HG02571 (cell line): ENCODE data around the gene KHK.

ENCODE experiments used
- ATAC-seq: cut with Tn5 transposase; IDR thresholded peaks from one replicate; pipeline ENCODE4 v1.9.1; 2021; ENCODE audit warnings: mild to moderate bottlenecking, moderate library complexity; ENCODE audit not compliant: unreplicated experiment

The KHK gene

DNA sequence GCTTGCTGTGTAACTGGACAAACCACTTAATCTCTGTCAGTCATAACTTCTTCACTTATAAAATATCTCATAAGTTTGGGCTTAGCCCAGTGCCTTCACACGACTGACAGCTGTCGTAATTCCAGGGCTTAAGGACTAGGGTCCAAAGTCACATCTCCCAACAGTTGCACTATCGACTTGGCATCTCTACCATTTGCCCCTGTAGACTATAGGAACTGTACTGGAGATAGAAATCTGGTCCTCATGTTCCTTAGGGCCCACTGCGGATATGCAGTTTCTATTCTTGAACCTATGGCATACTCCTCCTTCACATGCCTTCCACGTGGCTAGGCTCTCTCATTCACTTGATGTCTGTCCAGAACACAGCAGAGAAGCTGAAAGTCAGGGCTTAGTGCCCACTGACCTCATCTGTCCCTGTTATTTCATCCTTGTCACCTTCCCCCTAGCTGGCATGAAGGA lies 39.7 kb downstream of the KHK start:
- no peak for ATAC-seq

DNA sequence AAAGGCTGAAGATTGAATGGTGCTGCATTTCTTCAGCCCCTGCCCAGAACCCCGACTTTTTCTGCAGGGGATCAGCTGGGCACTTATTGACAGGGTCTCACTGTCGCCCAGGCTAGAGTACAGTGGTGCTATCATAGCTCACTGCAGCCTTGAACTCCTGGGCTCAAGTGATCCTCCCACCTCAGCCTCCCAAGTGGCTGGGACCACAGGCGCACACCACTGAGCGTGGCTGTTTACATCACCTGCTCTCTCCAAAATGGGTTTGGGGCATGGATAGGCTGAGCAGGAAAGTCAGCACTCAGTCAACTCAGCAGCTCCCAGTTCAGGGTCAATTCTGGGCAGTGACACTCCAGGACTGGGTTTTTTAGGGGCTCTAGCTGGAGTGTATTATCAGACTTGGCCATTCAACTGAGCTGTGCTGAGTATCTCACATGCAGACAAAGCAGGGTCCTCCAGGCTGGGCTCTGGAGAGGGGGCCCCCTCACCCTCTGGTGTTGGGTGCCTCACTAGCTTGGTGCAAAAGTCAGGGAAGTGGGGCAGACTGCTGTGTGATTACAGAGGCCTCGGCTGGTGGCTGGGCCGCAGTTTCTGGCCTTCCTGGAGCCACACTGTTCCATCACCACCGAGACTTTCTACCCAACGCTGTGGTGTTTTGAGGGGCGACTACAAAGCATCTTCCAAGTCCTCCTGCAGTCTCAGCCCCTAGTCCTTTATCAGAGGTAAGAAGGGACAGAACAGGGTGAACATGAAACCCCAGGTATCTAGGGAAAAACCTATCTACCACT lies 41.5 kb downstream of the KHK start:
- ATAC-seq = no peak

DNA sequence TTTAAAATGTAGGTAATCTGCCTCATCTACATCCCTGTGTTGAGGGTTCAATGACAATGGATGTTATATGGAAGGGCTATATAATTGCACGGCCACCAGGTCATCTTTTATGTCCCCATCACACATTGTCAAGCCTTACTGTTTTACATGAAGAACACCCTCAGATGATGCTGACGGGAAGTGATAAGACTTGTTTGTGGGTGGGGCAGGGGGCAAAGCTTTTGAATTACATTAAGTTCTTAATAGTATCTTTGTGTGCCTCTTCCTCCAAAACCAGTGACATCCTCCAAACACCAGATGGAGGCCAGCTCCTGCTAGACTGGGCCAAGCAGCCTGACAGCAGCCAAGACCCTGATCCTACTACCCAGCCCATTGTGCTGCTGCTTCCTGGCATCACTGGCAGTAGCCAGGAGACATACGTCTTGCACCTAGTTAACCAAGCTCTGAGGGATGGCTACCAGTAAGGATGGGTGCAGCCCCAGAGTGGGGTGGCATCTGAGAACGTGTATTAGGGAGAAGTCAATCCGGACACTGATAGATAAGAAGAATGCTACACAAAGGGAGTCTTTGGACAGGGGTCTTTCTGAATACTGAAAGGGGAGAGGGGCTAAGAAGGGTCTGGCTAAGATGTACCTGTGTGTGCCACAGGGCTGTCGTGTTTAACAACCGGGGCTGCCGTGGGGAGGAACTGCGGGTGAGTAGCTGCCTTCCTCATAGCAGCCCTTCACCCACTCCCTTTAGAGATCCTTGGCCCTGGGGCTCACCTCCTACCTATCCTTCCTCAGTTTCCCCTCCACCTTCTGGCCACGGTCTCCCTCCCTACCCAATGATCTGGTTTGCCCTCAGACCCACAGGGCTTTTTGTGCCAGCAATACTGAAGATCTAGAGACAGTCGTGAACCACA lies 42.3 kb downstream of the KHK start:
- no peak for ATAC-seq

DNA sequence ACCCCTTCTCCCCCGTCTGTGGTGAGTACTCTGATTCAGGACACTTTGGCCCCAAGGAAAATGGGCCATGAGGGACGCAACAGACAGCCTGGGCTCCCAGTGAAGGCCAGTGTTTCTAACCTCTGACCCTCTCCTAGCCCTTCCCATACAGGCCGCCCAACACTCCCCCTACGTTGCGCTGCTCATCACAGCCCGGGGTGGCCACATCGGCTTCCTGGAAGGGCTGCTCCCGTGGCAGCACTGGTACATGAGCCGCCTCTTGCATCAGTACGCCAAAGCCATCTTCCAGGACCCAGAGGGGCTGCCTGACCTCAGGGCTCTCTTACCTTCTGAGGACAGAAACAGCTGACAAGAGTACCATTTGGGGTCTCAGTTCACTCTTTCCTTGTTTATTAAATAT lies 43.8 kb downstream of the KHK start:
- no peak for ATAC-seq

DNA sequence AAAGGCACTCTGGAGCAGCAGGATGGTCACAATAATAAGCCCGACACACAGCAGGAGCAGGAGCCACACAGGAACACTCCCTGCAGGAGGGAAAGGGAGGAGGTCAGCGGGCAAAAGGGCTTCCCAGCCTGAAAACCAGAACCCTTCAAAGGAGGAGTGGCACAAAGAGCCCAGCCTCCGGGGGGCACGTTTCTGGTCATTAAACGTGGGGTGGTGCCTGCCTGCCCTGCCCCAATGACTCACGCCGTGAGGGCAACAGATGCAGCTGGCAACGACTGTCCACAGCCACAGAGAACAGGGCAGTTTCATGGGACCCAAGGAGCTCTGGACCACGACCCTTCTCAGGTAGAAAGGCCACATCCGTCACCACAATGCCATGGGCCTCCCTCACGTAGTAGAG lies 44.9 kb downstream of the KHK start:
- ATAC-seq = no peak

DNA sequence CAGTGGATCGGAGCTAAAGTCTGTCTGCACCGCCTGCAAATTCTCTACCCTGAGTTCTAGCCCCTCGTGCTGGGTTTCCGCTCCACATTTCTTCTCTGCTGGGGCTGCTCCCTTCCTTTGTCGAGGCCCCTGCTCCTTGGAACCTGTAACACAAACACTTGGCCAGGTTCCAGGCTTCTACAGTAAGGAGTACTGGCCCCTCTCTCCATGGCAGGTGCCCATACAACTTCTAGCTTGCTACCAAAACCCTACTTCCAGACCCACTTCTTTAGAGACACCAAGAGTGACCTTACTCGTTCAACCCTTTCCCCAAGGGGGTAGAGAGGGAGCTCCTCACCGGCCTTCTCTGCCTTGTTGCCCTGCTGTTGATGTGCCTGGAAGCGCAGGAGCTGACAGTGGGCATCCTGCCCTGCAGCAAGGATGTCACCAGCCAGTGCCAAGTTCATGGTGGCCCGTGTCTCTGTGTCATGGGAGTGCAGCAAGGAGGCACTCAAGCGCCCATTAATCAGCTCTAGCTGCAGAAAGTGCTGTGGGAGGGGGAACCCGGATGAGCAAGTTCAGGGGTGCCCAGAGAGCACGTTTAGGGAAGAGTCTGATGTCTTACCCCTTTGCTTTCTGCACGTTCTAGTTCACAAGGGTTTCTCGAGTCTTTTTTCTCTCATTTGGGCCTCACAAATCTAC lies 46.8 kb downstream of the KHK start:
- ATAC-seq = no peak

DNA sequence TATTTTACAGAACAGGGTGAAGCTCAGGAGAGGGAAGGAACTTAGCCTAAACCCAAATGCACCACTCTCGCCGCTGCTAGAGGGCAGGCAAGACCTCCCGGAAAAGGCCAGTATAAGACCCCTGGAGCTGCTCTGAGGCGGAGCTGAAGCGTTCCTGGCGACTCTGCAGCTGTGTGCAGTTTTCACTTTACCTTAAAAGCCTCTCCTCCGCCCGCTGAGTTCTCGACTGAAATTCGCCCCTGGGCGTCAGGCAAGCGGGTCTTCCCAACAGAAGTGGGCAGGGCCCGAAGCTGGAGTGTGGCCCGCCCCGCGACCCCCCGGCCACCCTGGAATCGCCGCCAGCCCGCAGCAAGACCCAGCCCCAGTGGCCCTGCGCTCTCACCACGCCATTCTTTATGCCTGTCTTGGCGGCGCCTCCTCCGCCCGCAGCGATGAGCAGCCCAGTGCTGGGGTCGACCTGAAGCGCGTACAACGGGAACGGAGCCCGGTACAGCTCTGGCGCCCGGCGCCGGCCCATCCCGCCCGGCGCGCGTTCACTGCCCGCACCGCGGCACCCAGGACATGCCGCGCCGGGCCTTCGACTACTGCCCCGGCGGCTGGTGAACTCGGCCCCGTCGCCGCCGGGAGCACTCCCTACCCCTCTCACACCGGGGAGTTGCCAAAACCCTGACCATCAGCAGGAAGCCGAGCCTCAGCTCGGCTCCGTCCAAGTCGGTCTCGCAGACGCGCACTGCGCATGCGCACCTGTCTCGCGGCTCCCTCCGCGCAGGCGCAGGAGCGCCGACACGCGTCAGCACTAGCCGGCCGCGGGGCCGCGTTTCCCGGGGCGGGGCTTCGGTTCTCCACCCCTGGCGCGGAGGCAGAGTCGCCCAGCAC lies 47.6 kb downstream of the KHK start, which contains the start of gene PREB:
PREB (minus strand) TSS at position 732 of the 876 bp plus-strand sequence; CDS start at position 517, 215 bp downstream.
- peak; percentile 86 for ATAC-seq

DNA sequence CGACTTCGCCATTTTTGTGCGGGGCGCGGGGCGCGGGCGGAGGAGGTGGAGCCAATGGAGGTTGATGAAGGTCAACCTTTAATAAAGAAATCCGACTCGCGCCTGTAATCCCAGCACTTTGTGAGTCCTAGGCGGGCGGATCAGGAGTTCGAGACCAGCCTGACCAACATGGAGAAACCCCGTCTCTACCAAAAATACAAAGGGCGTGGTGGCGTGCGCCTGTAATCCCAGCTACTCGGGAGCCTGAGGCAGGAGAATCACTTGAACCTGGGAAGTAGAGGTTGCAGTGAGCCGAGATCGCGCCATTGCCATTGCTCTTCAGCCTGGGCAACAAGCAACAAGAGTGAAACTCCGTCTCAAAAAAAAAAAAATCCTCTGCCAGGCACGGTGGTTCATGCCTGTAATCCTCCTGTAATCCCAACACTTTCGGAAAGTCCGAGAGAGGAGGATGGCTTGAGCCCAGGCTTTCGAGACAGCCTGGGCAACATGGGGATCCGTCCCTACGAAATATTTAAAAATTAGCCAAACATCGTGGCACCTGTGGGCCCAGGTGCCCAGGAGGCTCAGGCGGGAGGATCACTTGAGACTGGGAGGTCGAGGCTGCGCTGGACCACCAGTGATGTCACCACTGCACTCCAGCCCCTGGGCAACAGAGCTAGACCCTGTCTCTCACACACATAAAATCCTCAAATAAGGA lies 48.4 kb downstream of the KHK start:
- no peak for ATAC-seq

DNA sequence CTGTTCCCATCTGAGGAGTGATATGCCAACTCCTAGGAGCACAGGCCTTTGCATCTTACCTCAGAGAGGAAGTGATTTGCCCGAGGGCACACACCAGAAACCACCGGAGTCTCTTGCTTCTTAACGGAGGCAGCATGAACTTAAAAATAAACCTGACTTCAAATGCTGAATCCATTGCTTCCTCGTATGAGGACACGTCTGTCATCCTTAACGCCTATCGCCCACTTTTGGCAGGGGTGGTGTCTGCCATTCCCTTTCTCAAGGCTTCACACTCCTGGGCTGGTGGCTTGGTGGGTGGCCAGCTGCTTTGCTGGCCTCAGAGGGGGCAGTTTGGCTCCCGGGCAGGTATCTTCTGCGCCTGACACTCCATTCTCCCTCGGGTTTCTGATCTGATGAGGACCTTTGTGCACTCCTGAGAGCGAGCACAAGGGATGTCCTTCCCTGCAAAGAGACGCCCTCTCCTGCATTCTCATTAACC lies 48.9 kb downstream of the KHK start:
- no peak for ATAC-seq

DNA sequence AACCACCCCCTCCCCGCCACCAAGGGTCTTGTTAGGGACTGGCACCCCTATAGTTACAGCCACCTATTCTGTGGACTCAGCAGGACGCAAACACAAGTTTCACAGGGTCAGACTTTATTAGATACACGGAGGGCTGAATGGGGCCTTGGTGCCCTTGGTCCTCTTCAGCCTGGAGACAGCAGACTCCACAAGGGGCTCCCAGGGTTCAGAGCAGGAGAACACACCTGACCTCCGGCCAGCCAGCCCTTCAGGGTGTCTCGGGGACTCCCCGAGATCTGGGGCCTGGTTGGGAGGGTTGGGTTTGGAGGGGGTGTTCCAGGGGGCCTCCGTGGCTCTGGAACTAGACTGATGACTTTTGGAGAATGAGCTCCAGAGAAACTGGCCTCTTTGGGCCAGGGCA lies 50.2 kb downstream of the KHK start:
- no peak for ATAC-seq

DNA sequence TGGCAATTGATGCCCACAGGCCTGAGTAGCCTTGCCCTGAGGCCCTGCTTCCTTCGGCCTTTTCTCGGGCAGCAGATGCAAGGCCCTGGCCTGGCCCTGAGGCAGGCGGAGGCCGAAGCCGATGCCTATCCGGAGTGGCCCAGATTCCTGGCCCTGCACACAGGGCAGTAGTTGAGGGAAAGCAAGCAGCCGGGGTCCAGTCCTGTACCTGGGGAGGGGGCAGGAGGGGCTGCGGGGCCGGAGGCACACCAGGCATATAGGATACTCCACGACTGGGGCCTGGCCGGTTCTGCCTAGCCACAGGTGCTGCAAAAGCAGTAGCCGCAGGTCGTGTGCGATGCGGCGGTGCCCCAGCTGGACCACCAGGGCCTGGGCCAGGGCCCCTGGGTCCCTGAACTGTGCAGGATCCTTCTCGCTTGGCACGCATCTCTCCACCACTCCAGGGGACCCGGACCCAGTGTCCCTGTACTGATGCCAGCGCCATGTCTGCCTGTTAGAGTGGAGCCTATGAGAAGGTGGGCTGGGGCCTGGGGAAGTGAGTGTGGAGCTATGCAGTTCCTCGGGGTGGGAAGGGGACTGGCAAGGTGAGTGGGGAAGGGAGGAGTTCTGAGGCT lies 50.9 kb downstream of the KHK start:
- ATAC-seq = no peak

DNA sequence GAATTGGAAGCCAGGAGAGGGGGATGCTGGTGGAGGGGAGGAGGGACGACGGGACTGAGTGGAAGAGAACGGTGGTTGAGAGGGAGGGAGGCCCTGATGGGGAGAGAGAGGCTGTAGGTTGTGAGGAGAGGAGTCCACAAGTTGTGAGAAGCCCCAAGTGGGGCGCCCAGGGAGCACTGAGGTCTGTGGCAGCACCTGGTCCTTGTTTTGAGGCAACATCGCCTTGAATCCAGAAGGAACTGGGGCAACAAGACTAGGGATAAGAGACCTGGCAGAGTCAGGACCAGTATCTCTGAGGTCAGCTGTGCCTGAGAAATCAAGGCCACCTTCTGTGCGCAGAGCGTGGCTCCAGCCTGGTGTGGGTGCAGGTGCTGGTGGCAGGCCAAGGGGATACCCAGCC lies 51.5 kb downstream of the KHK start:
- ATAC-seq = no peak

DNA sequence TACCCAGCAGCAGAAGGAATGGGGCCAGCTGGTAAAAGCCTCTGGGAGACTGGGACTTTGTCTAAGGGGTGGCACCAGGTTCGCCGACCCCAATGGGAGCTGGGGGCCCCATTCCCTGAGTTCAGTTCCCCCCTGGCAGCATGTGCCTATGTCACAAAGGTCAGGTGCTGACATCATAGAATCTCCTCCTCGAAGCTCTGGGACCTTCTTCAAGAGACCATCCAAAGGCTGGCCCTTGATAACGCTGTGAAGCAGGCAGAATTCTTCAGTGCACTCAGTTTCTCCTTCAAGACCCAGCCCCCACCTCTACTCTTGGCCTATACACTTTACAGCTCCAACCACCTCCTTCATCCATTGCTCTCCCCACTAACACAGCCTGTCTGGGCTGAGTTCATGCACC lies 52.7 kb downstream of the KHK start, which contains the start of gene PRR30:
PRR30 (minus strand) TSS at position 101 of the 400 bp plus-strand sequence. CDS start 1,081 bp downstream, outside the sequence.
- ATAC-seq = no peak

DNA sequence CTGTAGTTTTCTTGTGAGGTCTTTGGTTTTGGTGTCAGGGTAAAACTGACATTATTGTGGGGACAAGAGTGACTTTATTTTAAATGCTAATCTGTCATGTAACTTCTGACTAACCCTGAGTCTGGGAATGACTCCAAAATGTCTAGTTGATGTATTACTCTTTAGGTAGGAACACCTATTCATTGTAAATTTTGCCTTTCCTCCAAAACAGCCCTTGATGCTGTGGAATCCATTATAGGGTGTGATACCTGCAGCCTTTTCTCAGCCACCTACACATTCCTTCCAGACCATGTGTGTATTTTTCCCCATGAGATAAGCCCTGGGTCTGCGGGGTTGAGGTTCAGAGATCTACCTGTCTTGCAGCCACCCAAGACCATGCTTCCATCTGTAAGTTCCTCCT lies 56.7 kb downstream of the KHK start:
- ATAC-seq = no peak

DNA sequence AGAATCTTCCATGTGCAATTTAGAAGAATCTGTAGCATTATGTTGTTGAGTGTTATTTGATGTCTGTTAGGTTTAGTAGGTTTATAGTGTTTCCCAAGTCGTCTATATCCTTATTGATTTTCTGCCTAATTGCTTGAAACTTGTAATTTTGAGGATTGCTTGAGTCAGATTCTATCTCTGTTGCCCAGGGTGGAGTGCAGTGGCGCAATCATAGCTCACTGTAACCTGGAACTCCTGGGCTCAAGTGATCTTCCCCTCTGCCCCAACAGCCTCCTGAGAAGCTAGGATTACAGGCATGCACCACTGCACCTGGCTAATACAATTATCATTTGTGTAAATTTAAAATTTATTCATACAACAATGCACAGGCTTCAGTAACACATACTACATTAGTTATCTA lies 59.1 kb downstream of the KHK start:
- ATAC-seq = no peak

DNA sequence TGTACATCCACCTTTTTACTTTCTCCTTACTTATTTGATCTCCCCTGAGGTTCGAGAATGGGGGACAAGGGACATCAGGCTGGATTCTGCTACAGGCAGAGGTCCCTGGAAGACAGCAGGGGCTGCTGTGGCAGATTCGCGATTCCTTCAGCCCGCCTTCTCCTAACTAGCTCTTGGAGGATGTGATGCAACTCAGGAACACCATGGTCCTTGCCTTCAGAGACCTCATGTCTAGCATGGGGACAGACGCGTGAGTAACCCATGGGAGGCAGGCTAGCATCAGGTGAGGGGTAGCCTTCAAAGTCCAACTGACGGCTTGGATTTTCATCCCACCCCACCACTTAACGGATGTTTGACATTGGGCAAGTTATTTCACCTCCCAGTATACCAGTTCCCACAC lies 61.4 kb downstream of the KHK start:
- ATAC-seq = no peak

DNA sequence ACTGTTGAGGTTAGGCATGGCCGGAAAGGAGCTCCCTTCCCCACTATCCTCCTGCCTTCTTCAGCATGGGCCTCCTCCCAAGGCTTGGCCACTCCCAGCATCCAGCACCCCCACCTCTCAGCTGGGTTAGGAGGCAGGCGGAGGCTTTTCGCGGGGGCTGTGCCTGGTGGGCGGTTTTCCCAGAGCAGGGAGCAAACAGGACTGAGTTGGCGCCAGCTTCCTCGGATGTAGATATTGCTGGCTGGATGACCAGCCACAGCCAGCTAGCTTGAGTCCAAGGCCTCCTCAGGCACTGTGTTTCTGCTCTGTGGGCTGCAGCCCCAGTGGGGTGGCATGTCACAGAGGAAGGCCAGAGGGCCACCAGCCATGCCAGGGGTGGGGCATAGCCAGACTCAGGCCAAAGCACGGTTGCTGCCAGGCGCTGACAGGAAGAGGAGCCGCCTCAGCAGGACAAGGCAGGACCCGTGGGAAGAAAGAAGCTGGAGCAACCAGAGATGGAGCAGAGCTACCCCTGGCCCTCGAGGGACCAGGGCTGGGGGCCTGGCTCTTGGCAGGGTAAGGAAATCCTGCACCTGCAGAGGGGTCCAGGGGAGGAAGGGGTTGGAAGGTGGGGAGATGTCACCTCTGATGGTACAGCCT lies 62.3 kb downstream of the KHK start, which contains the start of gene TCF23:
TCF23 (plus strand) TSS at position 204 of the 639 bp plus-strand sequence; CDS start at position 334, 130 bp downstream.
- ATAC-seq = no peak
